Small intestine (tissue), 7 donors: Measurements from ENCODE around the gene PCDH15. TPM values are rescaled to one million over a fixed set of nuclear protein-coding genes. Genes with fewer than 3 reads are reported as not detected.

Experiments
- DNase-seq, 2 donors: peaks; one replicate each; pipeline versions ENCODE4 v3.0.0 to v3.0.0-alpha.2; 2013
- FAIRE-seq: peaks from 2 replicates; lab custom pipeline; 2012; peaks lifted over from hg19 to GRCh38; lab: Jason Lieb, UNC
- H3K27ac ChIP-seq, 3 donors: one replicate each; pipeline ENCODE4 v1.5.1; 2013; ENCODE audit warnings: low read length in 2 of 3, mild to moderate bottlenecking in 2 of 3, control low read depth in 1 of 3, inconsistent platforms in 1 of 3, low read depth in 1 of 3, moderate library complexity in 1 of 3
- H3K27me3 ChIP-seq, 3 donors: one replicate each; pipeline ENCODE4 v1.6.1; 2013; ENCODE audit warnings: low read length in 3 of 3, inconsistent platforms in 1 of 3; ENCODE audit not compliant: control insufficient read depth in 3 of 3, insufficient read depth in 3 of 3
- H3K36me3 ChIP-seq, 3 donors: one replicate each; pipeline ENCODE4 v1.6.1; 2013; ENCODE audit warnings: low read length in 3 of 3, inconsistent platforms in 1 of 3, low read depth in 1 of 3, mild to moderate bottlenecking in 1 of 3, moderate library complexity in 1 of 3; ENCODE audit not compliant: control insufficient read depth in 3 of 3, insufficient read depth in 2 of 3
- H3K4me1 ChIP-seq, 3 donors: one replicate each; pipeline ENCODE4 v1.6.1; 2013; ENCODE audit warnings: low read length in 2 of 3, inconsistent platforms in 1 of 3, low read depth in 1 of 3, mild to moderate bottlenecking in 1 of 3, moderate library complexity in 1 of 3; ENCODE audit not compliant: control insufficient read depth in 3 of 3, insufficient read depth in 2 of 3
- H3K4me3 ChIP-seq, 3 donors: one replicate each; pipeline ENCODE4 v1.5.1; 2013; ENCODE audit warnings: low read length in 3 of 3, control low read depth in 1 of 3, inconsistent platforms in 1 of 3, low read depth in 1 of 3, mild to moderate bottlenecking in 1 of 3, moderate library complexity in 1 of 3
- H3K9me3 ChIP-seq, 2 donors: one replicate each; pipeline ENCODE4 v1.6.1; 2013; ENCODE audit warnings: low read depth in 1 of 2, low read length in 1 of 2; ENCODE audit not compliant: control insufficient read depth in 2 of 2, insufficient read depth in 1 of 2
- WGBS, 3 donors: extraction: QIAGEN DNeasy Blood & Tissue Kit; methylation state at CpG; one replicate each; pipeline ENCODE4 v1.1.7; 2013; 5-methylcytosine and 5-hydroxymethylcytosine counted together
- polyA plus RNA-seq, 4 donors: library from polyadenylated mRNA; stranded (reverse) in 3 of 4; unstranded in 1 of 4; fragments of 200-250 nt in 3 of 4; fragments of 120-200 nt in 1 of 4; gene quantifications; one replicate each; pipeline versions ENCODE4 v1.2.1 to v1.2.3, GENCODE V29; 2013
- donor health status: healthy with polysubstance abuse.
- donor health status: control.
- donor health status: control.
- donor health status: Bipolar disorder and iron deficiency.
- donor health status: healthy.

Gene PCDH15
- polyA plus RNA-seq, 4 donors: 0.12 to 0.21 TPM; not detected in 2

GRCh38 chr10:54745436-54745835 lies 55.6 kb downstream of the PCDH15 start:
- Histone ChIP-seq H3K27me3 (no peaks in the 10 kb centered on the region), H3K4me3 (no peak overlapping the region), H3K9me3 (no peaks in the 10 kb centered on the region), H3K4me1 (no peaks in the 10 kb centered on the region), H3K27ac (no peak overlapping the region), H3K36me3 (no peaks in the 10 kb centered on the region)
- no peak for FAIRE-seq
- DNase-seq: no peak
- WGBS, 3 donors: 48 to 63% (median 55%) methylated on average over 2 of the region's 2 CpGs

GRCh38 chr10:54742416-54742815 lies 58.6 kb downstream of the PCDH15 start:
- Histone ChIP-seq H3K4me1 (no peaks in the 10 kb centered on the region), H3K4me3 (no peak overlapping the region), H3K9me3 (no peaks in the 10 kb centered on the region), H3K36me3 (no peaks in the 10 kb centered on the region), H3K27me3 (no peaks in the 10 kb centered on the region), H3K27ac (no peak overlapping the region)
- FAIRE-seq (no peak), DNase-seq (no peak)
- WGBS, 3 donors: 85 to 89% (median 85%) methylated on average over 4 of the region's 4 CpGs

GRCh38 chr10:54728511-54728910 lies 72.5 kb downstream of the PCDH15 start:
- Histone ChIP-seq H3K4me1 (no peaks in the 10 kb centered on the region), H3K9me3 (no peaks in the 10 kb centered on the region), H3K4me3 (no peak overlapping the region), H3K36me3 (no peaks in the 10 kb centered on the region), H3K27me3 (no peaks in the 10 kb centered on the region), H3K27ac (no peak overlapping the region)
- FAIRE-seq: no peak
- no peak for DNase-seq
- 76 to 80% (median 78%) methylated on average over 1 of the region's 1 CpG for WGBS, 3 donors

- Histone ChIP-seq H3K4me1 (no peaks in the 10 kb centered on the region), H3K9me3 (peaks cover 0 to 6% of the 10 kb centered on the region in 2 donors), H3K36me3 (no peaks in the 10 kb centered on the region), H3K27me3 (no peaks in the 10 kb centered on the region), H3K4me3 (no peak overlapping the region), H3K27ac (no peak overlapping the region)
- no peak for FAIRE-seq
- DNase-seq: no peak
- 87 to 97% (median 94%) methylated on average over 1 of the region's 1 CpG for WGBS, 3 donors
Observed at GRCh38 chr10:54722075-54722474, 79.0 kb downstream of the PCDH15 start.

- DNase-seq (no peak), FAIRE-seq (no peak)
- no peak overlapping the region for H3K4me3 ChIP-seq
- no peaks in the 10 kb centered on the region for H3K4me1 ChIP-seq
- H3K36me3 ChIP-seq: no peaks in the 10 kb centered on the region
- H3K9me3 ChIP-seq: peaks cover 0 to 1% of the 10 kb centered on the region in 2 donors
- no peak overlapping the region for H3K27ac ChIP-seq
- WGBS, 3 donors: 58 to 68% (median 63%) methylated on average over 3 of the region's 3 CpGs
- no peaks in the 10 kb centered on the region for H3K27me3 ChIP-seq
Observed at GRCh38 chr10:54710918-54711317, 90.1 kb downstream of the PCDH15 start.

- 55 to 63% (median 58%) methylated on average over 8 of the region's 8 CpGs for WGBS, 3 donors
Observed at GRCh38 chr10:54708591-54708990, 92.4 kb downstream of the PCDH15 start.

GRCh38 chr10:54708021-54708420 lies 93.0 kb downstream of the PCDH15 start:
- Histone ChIP-seq H3K27ac (no peak overlapping the region), H3K9me3 (no peaks in the 10 kb centered on the region), H3K4me1 (no peaks in the 10 kb centered on the region), H3K36me3 (no peaks in the 10 kb centered on the region), H3K27me3 (no peaks in the 10 kb centered on the region), H3K4me3 (no peak overlapping the region)
- no peak for FAIRE-seq
- DNase-seq: no peak
- 50 to 59% (median 57%) methylated on average over 2 of the region's 2 CpGs for WGBS, 3 donors

More at GRCh38 chr10:54708591-54708990, 92.4 kb downstream of the PCDH15 start:
- Histone ChIP-seq H3K27ac (no peak overlapping the region), H3K4me1 (no peaks in the 10 kb centered on the region), H3K27me3 (no peaks in the 10 kb centered on the region), H3K9me3 (no peaks in the 10 kb centered on the region), H3K4me3 (no peak overlapping the region), H3K36me3 (no peaks in the 10 kb centered on the region)
- no peak for DNase-seq
- FAIRE-seq: no peak

GRCh38 chr10:54702583-54703485 lies 98.2 kb downstream of the PCDH15 start:
- H3K9me3 ChIP-seq: no peaks in the 10 kb centered on the region
- DNase-seq (no peak), FAIRE-seq (no peak)
- H3K4me1 ChIP-seq: no peaks in the 10 kb centered on the region
- no peaks in the 10 kb centered on the region for H3K36me3 ChIP-seq
- 71 to 91% (median 81%) methylated on average over 3 of the region's 3 CpGs for WGBS, 3 donors
- no peaks in the 10 kb centered on the region for H3K27me3 ChIP-seq
- no peak overlapping the region for H3K27ac ChIP-seq
- no peak overlapping the region for H3K4me3 ChIP-seq
